ENCODE results near the gene SMYD3.

Gene SMYD3

GRCh38 chr1:246450611-246451251, 56.3 kb downstream of the SMYD3 start:
- no peak for TF ChIP-seq TAF1 (IDR thresholded peaks at IDR 0.05; ENCODE audit: borderline replicate concordance, insufficient read depth, low read length)

- TF ChIP-seq REST (IDR thresholded peaks at IDR 0.05; ENCODE audit: insufficient read depth in 1 of 2, low read depth in 2 of 2, low read length in 2 of 2) (no peak), POLR2AphosphoS5 (IDR thresholded peaks at IDR 0.05; ENCODE audit: low read depth, low read length) (no peak), TAF1 (IDR thresholded peaks at IDR 0.05; ENCODE audit: borderline replicate concordance, insufficient read depth, low read length) (no peak)
These were observed 58.7 kb downstream of the SMYD3 start for GRCh38 chr1:246448373-246448772.

DNA sequence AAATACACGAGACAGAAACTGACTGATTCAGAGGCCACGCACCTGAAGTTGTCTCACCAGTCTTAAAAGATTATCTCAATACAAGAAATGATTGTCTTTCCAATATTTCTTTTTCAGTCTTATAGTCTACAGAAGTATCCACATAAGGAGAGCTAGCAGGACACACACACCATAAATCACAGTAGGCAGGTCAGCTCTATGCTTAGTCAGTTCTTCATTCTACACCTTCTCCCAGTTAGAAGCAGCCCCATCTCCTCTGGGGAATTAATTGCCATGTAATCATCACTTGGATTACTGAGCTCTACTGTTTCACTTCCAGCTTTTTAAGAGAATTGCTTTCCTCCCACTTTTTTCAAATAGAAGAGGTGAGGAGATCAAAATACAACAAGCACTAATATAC, 59.6 kb downstream of the SMYD3 start:
- TF ChIP-seq TAF1 (IDR thresholded peaks at IDR 0.05; ENCODE audit: borderline replicate concordance, insufficient read depth, low read length): no peak
- TF ChIP-seq FOXP2 (optimal IDR thresholded peaks at IDR 0.05; ENCODE audit: borderline replicate concordance, extremely low read depth, extremely low read length, insufficient read depth): no peak
- TF ChIP-seq POLR2AphosphoS5 (IDR thresholded peaks at IDR 0.05; ENCODE audit: low read depth, low read length): no peak
- TF ChIP-seq SIN3A (IDR thresholded peaks at IDR 0.05; ENCODE audit: borderline replicate concordance, insufficient read depth, low read length): no peak
- TF ChIP-seq REST (IDR thresholded peaks at IDR 0.05; ENCODE audit: insufficient read depth in 1 of 2, low read depth in 2 of 2, low read length in 2 of 2): no peak

GRCh38 chr1:246445503-246445902, 61.6 kb downstream of the SMYD3 start:
- TF ChIP-seq SIN3A (IDR thresholded peaks at IDR 0.05; ENCODE audit: borderline replicate concordance, insufficient read depth, low read length) (no peak), FOXP2 (optimal IDR thresholded peaks at IDR 0.05; ENCODE audit: borderline replicate concordance, extremely low read depth, extremely low read length, insufficient read depth) (no peak), REST (IDR thresholded peaks at IDR 0.05; ENCODE audit: insufficient read depth in 1 of 2, low read depth in 2 of 2, low read length in 2 of 2) (no peak), POLR2AphosphoS5 (IDR thresholded peaks at IDR 0.05; ENCODE audit: low read depth, low read length) (no peak), TAF1 (IDR thresholded peaks at IDR 0.05; ENCODE audit: borderline replicate concordance, insufficient read depth, low read length) (no peak)

- TF ChIP-seq POLR2AphosphoS5 (IDR thresholded peaks at IDR 0.05; ENCODE audit: low read depth, low read length) (no peak), SIN3A (IDR thresholded peaks at IDR 0.05; ENCODE audit: borderline replicate concordance, insufficient read depth, low read length) (no peak), TAF1 (IDR thresholded peaks at IDR 0.05; ENCODE audit: borderline replicate concordance, insufficient read depth, low read length) (no peak), FOXP2 (optimal IDR thresholded peaks at IDR 0.05; ENCODE audit: borderline replicate concordance, extremely low read depth, extremely low read length, insufficient read depth) (no peak), REST (IDR thresholded peaks at IDR 0.05; ENCODE audit: insufficient read depth in 1 of 2, low read depth in 2 of 2, low read length in 2 of 2) (no peak)
These were observed 62.5 kb downstream of the SMYD3 start for GRCh38 chr1:246444617-246445016.
